H1 (cell line): ENCODE data around the gene ARHGDIG.

ENCODE experiments used
- FOSL1 ChIP-seq: IDR thresholded peaks from 2 replicates; pipeline ENCODE4 v1.6.1; 2011; ENCODE audit warnings: mild to moderate bottlenecking, low read depth, low read length, moderate library complexity; ENCODE audit not compliant: insufficient read depth
- KDM1A ChIP-seq: fragments of 200-600, 300-600 bp; sonication (generic); IDR thresholded peaks from 2 replicates; pipeline ENCODE4 v1.7.1; 2016; ENCODE audit warnings: mild to moderate bottlenecking, low read length, borderline replicate concordance
- POLR2A ChIP-seq, 2 experiments: IDR thresholded peaks; 1 replicate in 1 of 2; 2 replicates in 1 of 2; pipeline ENCODE4 v1.6.1; 2011; ENCODE audit warnings: low read depth in 2 of 2, low read length in 2 of 2, mild to moderate bottlenecking in 2 of 2; ENCODE audit errors: control extremely low read depth in 1 of 2
- POU5F1 ChIP-seq: IDR thresholded peaks from 2 replicates; pipeline ENCODE4 v1.6.1; 2011; ENCODE audit warnings: low read depth, mild to moderate bottlenecking, low read length, moderate library complexity
- RFX5 ChIP-seq: IDR thresholded peaks from 2 replicates; pipeline ENCODE4 v1.6.1; 2011; ENCODE audit warnings: low read depth, low read length, improper control_type of control experiment, borderline replicate concordance
- TF ChIP-seq, protein P1 (sequence below), 3 experiments: IDR thresholded peaks; 1 replicate in 2 of 3; 2 replicates in 1 of 3; pipeline versions ENCODE4 v1.5.1 to v1.6.1; 2011; ENCODE audit warnings: low read length in 3 of 3, mild to moderate bottlenecking in 3 of 3, inconsistent platforms in 2 of 3, low read depth in 1 of 3, moderate library complexity in 1 of 3; ENCODE audit not compliant: insufficient read depth in 1 of 3; ENCODE audit errors: control extremely low read depth in 1 of 3

DNA sequence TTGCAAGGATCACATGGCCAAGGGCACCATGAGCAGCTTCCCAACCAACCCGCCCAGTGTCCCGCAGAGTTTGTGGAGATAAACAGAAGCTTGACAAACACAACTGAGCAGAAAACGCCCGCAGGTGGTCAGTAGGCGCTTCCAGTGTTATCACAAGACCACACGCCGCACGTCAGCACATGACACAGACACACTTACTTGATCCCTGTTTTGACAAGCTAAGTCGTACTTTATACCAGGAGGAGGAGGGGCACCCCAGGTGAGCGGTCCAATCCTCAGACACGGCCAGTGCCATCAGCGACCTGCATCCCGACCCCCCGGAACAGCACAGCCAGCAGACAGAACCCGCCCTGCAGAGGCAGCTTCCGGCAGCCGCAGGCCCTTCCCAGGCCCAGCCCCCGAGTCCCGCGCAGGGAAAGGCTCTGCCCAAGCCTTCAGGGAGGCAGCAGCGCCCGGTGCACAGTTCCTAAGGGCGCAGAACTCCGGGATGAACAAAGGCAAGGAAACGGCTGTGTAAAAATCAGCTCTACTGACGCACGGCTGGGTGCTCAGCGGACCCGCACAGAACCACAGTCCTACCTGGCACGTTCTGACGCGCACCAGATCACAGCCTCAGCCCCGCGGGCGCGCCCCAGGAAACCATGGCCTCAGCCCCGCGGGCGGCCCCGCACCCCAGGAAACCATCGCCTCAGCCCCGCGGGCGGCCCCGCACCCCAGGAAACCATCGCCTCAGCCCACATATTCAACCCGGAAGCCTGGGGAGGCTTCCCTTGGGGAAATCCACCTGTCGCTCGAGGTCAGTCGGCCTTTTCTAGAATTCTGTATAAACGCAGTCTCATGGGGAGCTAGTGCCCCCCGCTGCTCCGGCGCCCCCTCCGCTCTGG is 44.3 kb downstream of the ARHGDIG start:
- TF ChIP-seq, protein P1, sequence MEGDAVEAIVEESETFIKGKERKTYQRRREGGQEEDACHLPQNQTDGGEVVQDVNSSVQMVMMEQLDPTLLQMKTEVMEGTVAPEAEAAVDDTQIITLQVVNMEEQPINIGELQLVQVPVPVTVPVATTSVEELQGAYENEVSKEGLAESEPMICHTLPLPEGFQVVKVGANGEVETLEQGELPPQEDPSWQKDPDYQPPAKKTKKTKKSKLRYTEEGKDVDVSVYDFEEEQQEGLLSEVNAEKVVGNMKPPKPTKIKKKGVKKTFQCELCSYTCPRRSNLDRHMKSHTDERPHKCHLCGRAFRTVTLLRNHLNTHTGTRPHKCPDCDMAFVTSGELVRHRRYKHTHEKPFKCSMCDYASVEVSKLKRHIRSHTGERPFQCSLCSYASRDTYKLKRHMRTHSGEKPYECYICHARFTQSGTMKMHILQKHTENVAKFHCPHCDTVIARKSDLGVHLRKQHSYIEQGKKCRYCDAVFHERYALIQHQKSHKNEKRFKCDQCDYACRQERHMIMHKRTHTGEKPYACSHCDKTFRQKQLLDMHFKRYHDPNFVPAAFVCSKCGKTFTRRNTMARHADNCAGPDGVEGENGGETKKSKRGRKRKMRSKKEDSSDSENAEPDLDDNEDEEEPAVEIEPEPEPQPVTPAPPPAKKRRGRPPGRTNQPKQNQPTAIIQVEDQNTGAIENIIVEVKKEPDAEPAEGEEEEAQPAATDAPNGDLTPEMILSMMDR (IDR thresholded peaks at IDR 0.05; ENCODE audit: control extremely low read depth in 1 of 3, insufficient read depth in 1 of 3, low read depth in 1 of 3, low read length in 3 of 3), result no peak
- no peak for TF ChIP-seq RFX5
- TF ChIP-seq POLR2A (IDR thresholded peaks at IDR 0.05; ENCODE audit: control extremely low read depth in 1 of 2, low read depth in 2 of 2, low read length in 2 of 2), result no peak
- TF ChIP-seq FOSL1, result no peak
- no peak for TF ChIP-seq POU5F1
- no peak for TF ChIP-seq KDM1A
